COLO829 (cell line): ENCODE results near the gene RAPH1.
"Not testable (repeated sequence)": the region's sequence is repeated elsewhere in the genome, so short reads cannot be mapped to it uniquely, and the experiment has no call there.

Experiments
- DNase-seq: peaks from one replicate; pipeline ENCODE4 v3.0.0; 2012; ENCODE audit warnings: low spot score

RAPH1 gene

DNA sequence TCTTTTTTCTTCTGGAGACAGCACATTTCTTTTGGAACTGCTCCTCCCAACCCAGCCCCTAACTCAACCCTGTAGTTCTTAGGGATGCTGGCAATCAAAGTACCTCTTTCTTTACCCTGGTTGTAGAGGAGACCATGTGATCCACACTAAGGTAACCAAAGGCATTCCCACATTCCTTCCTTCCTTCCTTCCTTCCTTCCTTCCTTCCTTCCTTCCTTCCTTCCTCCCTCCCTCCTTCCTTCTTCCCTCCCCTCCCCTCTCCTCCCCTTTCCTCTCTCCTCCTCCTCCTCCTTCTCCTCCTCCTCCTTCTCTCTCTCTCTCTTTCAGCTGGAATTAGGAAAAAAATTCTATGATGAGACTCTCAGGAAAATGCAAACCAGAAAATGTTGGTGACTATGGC lies 13.8 kb upstream of the RAPH1 start:
- no peak for DNase-seq

DNA sequence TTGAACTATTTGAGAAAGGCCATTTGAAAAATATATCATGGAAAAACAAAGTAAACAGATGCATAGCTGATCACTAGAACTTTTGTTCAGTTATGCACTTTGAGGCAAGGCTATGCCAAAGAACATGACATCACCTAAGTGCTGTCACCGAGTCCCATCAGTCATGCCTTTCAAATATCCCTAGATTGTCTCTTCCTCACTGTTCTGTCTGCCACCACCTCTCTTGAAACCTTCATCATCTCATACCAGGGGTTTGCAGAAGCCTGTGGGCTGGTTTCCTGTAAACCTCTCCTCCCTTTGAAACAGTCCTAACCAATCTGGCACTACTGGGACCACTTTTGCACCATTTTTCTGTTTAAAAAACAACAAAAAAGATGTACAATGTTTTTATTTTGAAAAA lies 12.3 kb upstream of the RAPH1 start:
- DNase-seq, result no peak

DNA sequence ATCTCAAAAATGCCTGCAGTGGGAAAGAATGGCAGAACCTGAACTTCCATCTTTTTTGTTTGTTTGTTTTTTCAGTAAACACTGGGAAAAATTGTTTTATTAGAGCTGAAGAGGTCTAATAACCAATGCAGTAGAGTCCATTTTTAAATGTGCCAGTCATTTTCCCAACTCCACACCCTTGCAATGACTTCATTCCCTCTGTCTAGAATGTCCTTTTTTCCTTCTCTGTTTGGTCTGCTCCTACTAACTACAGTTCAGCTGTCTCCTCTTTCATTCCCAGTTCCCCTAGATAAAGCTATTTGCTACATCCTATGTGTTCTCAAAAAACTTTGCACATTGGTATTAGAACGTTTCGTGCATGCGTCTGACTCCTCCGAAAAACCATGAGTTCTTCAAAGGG lies 9.3 kb upstream of the RAPH1 start:
- DNase-seq, result no peak

DNA sequence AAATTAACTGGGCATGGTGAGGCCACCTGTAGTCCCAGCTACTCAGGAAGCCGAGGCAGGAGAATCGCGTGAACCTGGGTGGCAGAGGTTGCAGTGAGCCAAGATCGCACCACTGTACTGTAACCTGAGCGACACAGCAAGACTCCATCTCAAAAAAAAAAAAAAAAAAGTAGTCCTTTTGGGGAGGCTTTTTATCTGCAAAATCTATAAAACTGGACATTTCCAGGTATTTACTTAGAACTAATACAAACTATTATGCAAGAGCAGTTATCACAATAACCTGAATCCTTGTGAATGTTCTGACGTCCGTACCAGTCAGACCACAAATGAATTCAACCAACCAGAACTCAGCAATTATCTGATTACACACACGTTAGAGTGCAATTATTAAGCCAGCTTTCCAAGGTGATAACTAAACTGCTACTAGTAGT lies 8.8 kb upstream of the RAPH1 start:
- no peak for DNase-seq

DNA sequence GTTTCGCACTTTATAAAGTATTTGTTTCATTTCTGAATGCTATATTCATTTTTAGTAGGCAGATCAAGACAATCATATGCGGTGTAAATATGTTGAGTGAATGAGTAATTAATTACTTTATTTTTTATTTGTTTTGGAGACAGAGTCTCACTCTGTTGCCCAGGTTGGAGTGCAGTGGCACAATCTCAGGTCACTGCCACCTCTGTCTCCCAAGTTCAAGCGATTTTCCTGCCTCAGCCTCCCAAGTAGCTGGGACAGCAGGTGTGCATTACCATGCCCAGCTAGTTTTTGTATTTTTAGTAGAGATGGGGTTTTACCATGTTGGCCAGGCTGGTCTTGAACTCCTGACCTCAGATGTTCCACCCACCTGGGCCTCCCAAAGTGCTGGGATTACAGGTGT lies 5.5 kb upstream of the RAPH1 start:
- DNase-seq, result not testable (repeated sequence)

DNA sequence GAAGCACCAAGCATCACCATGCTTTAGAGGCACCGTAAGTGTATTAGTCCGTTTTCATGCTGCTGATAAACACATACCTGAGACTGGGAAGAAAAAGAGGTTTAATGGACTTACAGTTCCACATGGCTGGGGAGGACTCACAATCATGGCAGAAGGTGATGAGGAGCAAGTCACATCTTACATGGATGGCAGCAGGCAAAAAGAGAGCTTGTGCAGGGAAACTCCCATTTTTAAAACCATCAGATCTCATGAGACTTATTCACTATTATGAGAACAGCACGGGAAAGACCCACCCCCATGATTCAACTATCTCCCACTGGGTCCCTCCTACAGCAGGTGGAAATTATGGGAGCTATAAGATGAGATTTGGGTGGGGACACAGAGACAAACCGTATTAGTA lies 3.1 kb upstream of the RAPH1 start:
- DNase-seq, result not testable (repeated sequence)

DNA sequence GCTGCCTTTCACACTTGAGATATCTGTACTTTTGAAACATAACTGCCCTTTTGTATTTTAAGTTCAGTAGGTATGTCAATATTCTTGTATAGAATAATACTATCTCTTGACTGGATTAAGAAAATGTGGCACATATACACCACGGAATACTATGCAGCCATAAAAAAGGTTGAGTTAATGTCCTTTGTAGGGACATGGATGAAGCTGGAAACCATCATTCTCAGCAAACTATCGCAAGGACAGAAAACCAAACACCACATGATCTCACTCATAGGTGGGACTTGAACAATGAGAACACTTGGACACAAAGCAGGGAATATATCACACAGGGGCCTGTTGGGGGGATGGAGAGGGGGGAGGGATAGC lies 1.5 kb upstream of the RAPH1 start:
- not testable (repeated sequence) for DNase-seq

DNA sequence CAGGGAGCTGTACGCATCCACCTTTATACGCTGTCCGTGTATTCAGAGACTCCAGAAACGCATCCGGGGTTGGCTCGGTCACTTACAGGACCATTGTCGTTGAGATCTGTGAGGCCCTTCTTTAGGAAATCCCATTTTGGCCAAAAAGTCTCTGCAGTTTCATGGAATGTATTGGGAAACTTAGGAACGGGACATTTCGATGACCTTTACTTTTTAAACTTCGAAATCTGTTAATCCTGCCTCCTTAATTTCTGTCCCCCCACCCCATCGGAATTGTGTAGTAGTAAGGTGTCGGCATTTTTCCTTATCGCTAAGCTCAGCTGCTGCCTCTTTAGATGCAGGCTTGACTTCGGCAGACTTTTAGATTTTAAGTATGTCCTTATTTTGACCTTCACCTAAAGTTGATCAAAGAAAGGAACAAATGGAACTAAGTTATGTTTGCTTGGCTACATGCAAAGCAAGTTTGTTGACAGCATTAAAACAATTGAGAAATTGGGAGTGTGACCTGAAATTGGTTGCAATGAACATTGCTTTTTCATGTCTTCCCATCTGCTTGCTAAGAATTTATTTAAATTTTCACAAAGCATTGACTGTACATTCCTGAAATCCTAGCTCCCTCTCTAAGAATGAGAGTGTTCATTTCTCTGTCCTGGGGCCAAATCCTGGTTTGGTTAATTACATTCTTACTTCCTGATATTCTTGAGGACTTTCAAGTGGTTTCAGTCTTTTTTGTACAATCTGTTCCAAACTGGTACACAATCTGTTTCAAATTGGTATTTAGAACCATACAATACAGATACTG lies 884 bp upstream of the RAPH1 start:
- DNase-seq, result peak; percentile 79

DNA sequence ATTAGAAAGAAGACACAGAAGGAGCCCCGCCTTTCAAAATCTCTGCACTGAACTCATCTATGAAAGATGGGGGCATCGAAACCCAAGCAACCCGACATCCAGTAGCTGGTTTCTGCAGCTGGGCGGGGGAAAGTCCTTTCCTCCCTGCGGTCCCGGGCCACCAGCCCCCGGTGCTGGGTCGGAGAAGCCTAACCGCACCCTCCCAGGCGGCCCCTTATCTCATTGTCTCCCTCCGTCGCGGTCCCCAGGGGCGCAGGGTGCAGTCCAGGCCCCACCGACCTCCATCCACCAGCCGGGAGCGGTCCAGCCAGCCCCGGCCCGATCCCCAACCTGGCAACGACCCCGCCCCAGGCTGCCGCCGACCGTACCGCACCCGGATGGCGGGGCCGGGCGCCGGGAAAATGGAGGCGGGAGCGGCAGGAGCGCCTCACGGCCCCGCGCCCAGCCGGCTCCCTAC lies 452 bp downstream of the RAPH1 start:
- no peak for DNase-seq

DNA sequence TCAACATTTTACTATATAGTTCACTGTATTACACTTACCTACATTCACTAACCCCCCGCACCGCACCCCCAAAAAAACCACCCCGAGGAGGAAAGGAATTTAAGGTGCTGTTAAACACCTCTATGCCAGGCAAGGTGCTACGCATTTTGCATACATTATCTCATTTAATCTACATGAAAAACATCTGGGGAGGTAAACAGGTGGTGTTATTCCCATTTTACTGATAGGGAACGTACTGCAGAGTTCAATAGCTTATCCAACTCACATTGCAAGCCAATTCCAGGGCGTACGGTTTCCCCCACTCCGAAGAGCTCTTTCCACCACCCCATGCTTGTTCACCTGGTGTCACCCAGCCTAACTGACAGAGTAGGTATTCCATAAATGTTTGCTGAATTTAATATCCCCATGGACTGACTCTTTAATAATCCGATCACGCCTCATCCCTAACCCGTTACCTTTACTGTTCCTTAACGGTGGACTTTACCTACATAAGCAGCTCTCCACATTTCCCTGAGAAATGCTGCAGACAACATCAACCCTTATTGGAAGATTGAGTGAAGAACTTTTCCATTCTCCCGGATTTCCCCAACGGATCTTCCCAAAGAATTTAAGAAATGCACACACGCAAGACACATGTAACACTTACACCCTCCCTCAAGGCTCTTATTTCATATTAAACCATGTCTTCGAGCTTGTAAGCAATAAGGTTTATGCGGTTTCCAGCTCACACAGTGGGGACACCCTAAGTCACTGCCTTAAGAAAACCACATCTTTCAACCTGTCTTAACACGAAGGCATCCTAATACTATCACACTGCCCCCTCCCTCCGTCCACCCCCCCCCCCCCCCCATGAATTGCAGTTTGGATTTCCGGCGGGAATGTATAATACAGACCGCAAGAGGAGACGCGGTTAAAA lies 1.2 kb downstream of the RAPH1 start:
- peak; percentile 28 for DNase-seq

DNA sequence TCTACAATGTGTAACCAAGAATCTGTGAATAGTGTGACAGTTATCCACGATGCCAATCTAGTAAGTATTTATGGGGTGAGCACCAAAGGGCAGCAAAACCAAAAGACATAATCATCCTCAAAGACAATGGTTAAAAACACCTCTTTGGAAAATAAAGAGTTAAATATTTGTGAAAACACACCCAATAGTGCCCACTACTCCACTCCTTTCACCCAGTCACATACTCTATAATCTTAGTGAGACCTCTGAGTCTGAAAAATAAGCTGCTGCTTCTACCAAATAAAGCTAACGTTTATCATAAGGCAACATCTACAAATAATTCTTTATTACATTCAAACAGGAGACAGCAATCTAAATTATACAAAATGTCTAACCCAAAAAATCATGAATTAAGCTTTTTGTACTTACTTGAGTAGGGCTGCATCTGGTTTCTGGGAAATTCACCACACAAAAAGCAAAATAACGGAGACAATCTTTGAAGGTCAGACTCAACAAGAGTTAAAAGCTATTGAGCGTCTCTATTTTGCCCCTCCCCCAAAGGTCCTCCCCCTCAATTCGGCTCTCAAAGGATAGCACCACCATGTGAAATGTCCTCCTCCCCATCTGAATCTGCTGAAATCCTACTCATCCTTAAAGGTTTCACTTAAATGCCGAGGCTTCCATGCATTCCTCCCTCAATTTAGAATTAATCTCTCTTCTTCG lies 2.0 kb downstream of the RAPH1 start:
- DNase-seq, result peak; percentile 50

DNA sequence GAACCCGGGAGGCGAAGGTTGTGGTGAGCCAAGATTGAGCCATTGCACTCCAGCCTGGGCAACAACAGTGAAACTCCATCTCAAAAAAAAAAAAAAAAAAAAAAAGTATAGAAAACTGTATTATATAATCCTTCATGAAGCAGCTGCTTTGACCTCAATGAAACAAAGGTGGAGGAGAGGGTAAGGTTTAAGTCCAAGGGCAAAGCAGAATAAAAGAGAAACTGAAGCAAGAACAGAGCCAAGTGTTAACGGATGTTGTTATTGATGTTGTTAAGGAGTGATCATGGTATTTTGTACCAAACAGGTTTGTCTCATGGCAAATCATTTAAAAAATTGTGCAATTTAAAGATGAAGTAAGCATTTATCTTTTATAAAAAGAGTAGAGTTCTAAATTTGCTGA lies 7.4 kb downstream of the RAPH1 start:
- no peak for DNase-seq

DNA sequence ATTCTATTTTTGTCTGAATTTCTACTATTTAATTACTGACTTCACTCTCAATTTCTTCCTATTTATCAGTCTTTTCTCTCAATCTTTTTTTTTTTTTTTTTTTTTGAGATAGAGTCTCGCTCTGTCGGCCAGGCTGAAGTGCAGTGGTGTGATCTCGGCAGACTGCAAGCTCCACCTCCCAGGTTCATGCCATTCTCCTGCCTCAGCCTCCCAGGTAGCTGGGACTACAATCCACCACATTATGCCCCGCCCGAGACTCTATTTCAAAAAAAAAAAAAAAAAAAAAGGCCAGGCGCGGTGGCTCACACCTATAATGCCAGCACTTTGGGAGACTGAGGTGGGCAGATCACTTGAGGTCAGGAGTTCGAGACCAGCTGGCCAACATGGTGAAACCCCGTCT lies 21.8 kb downstream of the RAPH1 start:
- DNase-seq, result not testable (repeated sequence)

DNA sequence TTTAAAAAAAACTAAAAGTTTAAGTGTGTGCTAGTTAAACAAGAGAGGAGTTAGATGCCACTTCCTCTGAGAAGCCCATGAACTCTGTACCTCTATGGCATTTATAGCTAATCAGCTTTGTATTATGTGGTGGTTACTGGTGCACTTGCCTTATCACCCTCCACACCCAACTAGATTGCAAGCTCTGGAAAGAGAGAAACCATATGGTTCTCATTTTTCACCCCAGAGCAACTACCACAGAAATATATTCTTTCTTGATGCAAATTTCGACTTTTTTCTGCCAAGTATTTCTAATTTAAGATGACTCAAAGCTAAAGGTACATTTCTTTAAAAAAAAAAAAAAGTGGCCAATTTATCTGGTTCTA lies 24.2 kb downstream of the RAPH1 start:
- DNase-seq, result no peak

DNA sequence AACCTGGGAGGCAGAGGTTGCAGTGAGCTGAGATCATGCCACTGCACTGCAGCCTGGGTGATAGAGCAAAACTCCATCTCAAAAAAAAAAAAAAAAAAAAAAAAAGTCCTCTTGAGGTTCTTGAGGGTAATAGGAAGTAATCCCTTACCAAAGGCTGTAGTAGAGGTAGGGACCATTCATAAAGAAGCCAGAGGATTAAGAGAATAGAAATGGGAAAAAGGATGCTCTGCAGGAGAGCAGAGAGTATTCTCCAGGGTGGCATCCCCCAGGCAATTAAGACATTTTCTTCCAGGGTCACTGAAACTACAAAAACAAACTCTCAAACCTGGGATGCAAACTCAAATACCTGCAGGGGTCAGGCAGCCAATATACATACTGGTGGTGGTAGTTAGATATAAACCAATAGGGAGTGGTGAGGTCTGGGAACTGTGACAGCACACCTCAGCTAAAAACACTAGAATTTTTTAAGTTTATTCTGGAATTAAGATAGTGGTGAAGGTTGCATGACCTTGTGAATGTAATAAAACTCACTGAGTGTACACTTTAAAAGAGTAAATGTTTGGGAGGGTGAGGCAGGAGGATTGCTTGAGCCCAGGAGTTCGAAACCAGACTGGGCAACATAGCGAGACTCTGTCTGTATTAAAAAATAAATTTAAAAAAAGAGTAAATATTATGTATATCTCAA lies 24.7 kb downstream of the RAPH1 start:
- no peak for DNase-seq

DNA sequence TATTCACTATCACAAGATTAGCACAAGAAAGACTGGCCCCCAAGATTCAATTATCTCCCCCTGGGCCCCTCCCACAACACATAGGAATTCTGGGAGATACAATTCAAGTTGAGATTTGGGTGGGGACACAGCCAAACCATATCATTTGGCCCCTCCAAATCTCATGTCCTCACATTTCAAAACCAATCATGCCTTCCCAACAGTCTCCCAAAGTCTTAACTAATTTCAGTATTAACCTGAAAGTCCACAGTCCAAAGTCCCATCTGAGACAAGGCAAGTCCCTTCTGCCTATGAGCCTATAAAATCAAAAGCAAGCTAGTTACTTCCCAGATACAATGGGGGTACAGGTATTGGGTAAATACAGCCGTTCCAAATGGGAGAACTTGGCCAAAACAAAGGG lies 31.6 kb downstream of the RAPH1 start:
- DNase-seq, result not testable (repeated sequence)

DNA sequence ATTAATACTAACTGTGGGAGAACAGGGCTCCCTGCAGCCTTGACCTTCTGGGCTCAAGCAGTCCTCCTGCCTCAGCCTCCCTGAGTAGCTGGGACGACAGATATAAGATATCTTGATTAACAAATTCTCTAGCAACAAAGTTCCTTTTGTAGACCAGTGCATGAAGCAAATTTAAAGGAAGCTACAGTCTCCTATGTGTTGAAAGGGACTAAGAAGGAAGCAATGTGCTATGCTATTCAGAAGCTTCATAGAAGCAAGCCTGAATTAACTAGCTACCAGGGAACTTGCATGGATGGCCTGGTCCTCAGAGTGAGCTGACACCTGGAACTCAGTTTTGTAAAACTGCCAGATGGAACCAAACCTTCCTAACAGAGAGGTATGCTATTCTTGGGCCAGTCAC lies 33.2 kb downstream of the RAPH1 start:
- DNase-seq, result no peak

DNA sequence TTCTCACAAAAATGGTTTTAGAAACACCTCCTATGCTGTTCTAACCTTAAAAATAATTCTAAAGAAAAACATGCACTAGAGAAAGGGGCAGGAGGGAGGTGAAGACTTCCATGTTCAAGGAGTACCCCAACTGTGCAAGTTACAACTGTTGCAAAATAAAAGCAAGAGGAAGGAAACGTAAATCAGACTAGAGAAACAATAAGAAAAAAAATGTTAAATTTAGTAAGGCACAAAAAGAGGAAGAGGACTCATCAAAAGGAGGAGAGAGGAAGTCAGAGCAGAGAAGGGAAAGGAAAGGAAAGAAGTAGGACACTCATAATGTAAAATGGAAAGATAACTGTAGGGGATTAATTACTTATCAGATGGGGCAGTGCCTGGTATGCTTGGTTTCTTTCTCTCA lies 34.1 kb downstream of the RAPH1 start:
- no peak for DNase-seq

DNA sequence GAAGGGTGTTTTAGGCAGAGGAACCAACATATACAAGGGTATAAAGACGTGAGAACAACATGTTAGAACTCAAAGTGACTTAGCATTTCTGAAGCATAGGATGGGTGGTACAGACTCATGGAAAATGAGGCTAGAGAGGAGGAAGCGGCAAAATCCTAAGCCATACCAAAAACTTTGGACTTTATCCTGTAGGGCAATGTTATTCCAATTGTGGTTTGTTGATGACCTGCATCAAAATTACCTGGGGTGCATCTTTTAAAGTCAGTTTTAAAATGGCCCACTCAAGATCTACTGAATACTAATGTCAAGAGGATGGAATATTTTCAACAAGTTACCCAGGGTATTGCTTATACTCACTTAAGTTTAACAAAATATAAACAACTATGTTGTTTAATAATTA lies 34.8 kb downstream of the RAPH1 start:
- DNase-seq, result no peak

DNA sequence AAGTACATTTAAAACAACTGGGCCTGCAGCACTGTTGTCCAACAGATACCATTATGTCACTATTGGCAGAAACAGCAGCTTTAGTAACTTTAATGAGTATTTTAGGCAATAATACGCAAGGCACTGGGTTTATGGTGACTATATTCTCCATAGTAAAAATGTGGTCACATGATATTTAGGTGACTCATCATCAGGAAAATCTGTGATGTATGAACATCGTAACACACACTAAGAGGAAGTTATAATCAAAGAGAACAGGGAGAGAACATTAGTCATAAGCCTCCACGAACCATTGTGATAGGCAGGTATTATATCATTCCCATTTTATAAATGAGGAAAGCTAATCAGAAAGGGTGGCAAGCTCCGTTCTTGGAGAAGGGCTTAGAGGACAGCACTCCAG lies 36.9 kb downstream of the RAPH1 start:
- peak; percentile 60 for DNase-seq

DNA sequence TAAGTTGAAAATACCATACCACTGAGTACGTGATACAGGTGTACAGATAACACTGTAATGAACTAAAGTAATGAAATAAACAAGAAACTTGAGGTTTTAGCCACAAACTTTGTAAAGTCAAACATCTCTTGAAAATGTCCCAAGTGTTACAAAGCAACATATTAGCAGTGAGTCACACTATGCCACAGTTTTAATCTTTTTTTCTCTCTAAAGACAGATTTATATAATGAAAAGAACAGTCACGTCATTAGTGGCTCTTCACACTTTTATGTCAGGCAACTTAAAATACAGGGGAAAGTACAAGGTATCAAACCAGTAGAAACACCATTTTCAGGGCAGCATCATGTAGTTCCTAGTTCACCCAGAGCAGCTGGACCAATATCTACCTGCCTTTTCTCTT lies 42.1 kb downstream of the RAPH1 start:
- DNase-seq, result no peak

DNA sequence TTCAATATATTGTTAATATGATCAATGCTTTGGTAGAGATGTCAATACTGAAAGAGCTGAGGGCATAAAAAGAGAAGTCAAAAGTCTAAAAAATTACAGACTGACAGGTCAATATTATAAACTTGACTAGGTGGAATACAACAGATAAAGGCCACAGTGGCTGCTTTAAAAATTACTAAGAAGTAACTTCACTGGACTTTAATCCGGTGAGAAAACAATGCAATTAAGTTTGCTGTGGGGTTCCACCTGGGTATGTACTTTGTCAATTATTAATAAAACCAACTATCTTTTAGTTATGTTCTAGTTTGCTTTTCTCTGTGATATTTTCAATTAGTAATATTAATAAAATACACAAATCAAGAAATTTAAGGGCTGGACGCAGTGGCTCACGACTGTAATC lies 44.7 kb downstream of the RAPH1 start:
- no peak for DNase-seq
